ENCODE data around the gene LIN7A. TPM values are rescaled to one million over a fixed set of nuclear protein-coding genes. Genes with fewer than 3 reads are reported as not detected.

The LIN7A gene
- total RNA-seq, 1 experiment from 2014 or later, result not detected

- in situ Hi-C loops (cut with HindIII; ENCODE audit: low pct_unique_long_range_greater_than_20kb, low sequenced_read_pairs), result no loop called here
- H3K27ac ChIP-seq (ENCODE audit: low read length), result no peak overlapping the region
- no peaks in the 10 kb centered on the region for H3K4me1 ChIP-seq (ENCODE audit: control insufficient read depth, insufficient read depth, low read length)
- ATAC-seq (no peak), DNase-seq (ENCODE audit: low read depth, low spot score) (no peak)
- H3K27me3 ChIP-seq (ENCODE audit: control insufficient read depth, insufficient read depth, low read length), result no peaks in the 10 kb centered on the region
- ChIA-PET POLR2A (no interaction called here), CTCF (no interaction called here)
- BruUV-seq (replicated peaks), result no TSS peak
- no peaks in the 10 kb centered on the region; the same call in 1 of the 2 replicates for H3K9me3 ChIP-seq (ENCODE audit: control insufficient read depth, insufficient read depth, low read depth, low read length)
- no peaks in the 10 kb centered on the region for H3K36me3 ChIP-seq (ENCODE audit: control insufficient read depth, insufficient read depth, low read length)
- TF ChIP-seq POLR2AphosphoS5 (IDR thresholded peaks at IDR 0.05; ENCODE audit: low read depth, low read length), result no peak
- H3K4me3 ChIP-seq (ENCODE audit: low read depth in 2 of 2, low read length in 2 of 2), result no peak overlapping the region
- intact Hi-C loops (cut with micrococcal nuclease; ENCODE audit: unreplicated experiment), result no loop called here
Measured at GRCh38 chr12:80967565-80967964, 29.8 kb upstream of the LIN7A start.

GRCh38 chr12:80966001-80966400, 28.3 kb upstream of the LIN7A start:
- POLR2A ChIA-PET, result no interaction called here
- no peak overlapping the region for H3K27ac ChIP-seq (ENCODE audit: low read length)
- TF ChIP-seq CTCF (IDR thresholded peaks at IDR 0.05) (no peak), REST (IDR thresholded peaks at IDR 0.05; ENCODE audit: insufficient read depth in 1 of 2, low read depth in 2 of 2, low read length in 1 of 2) (no peak), SIN3A (IDR thresholded peaks at IDR 0.05; ENCODE audit: borderline replicate concordance, insufficient read depth, low read depth, low read length) (no peak), TCF7L2 (IDR thresholded peaks at IDR 0.05; ENCODE audit: low read depth, low read length) (no peak), POLR2AphosphoS5 (IDR thresholded peaks at IDR 0.05; ENCODE audit: low read depth, low read length) (no peak)
- H3K27me3 ChIP-seq (ENCODE audit: control insufficient read depth, insufficient read depth, low read length), result no peaks in the 10 kb centered on the region
- no TSS peak for BruUV-seq (replicated peaks)
- CTCF ChIA-PET, result no interaction called here
- in situ Hi-C loops (cut with HindIII; ENCODE audit: low pct_unique_long_range_greater_than_20kb, low sequenced_read_pairs) (no loop called here), intact Hi-C loops (cut with micrococcal nuclease; ENCODE audit: unreplicated experiment) (no loop called here)
- H3K4me1 ChIP-seq (ENCODE audit: control insufficient read depth, insufficient read depth, low read length), result no peaks in the 10 kb centered on the region
- no peaks in the 10 kb centered on the region for H3K36me3 ChIP-seq (ENCODE audit: control insufficient read depth, insufficient read depth, low read length)
- ATAC-seq, result no peak
- H3K4me3 ChIP-seq (ENCODE audit: low read depth in 2 of 2, low read length in 2 of 2), result no peak overlapping the region
- H3K9me3 ChIP-seq (ENCODE audit: control insufficient read depth, insufficient read depth, low read depth, low read length), result no peaks in the 10 kb centered on the region; the same call in 1 of the 2 replicates
- DNase-seq (ENCODE audit: low read depth, low spot score), result no peak

- intact Hi-C loops (cut with micrococcal nuclease; ENCODE audit: unreplicated experiment), result no loop called here
- BruUV-seq (replicated peaks), result no TSS peak
- DNase-seq (ENCODE audit: low read depth, low spot score) (no peak), ATAC-seq (no peak)
- H3K27me3 ChIP-seq (ENCODE audit: control insufficient read depth, insufficient read depth, low read length), result no peaks in the 10 kb centered on the region
- H3K27ac ChIP-seq (ENCODE audit: low read length), result no peak overlapping the region
- ChIA-PET CTCF (no interaction called here), POLR2A (no interaction called here)
- no peaks in the 10 kb centered on the region for H3K36me3 ChIP-seq (ENCODE audit: control insufficient read depth, insufficient read depth, low read length)
- H3K9me3 ChIP-seq (ENCODE audit: control insufficient read depth, insufficient read depth, low read depth, low read length), result no peaks in the 10 kb centered on the region
- in situ Hi-C loops (cut with HindIII; ENCODE audit: low pct_unique_long_range_greater_than_20kb, low sequenced_read_pairs), result no loop called here
- H3K4me1 ChIP-seq (ENCODE audit: control insufficient read depth, insufficient read depth, low read length), result no peaks in the 10 kb centered on the region
- H3K4me3 ChIP-seq (ENCODE audit: low read depth in 2 of 2, low read length in 2 of 2), result no peak overlapping the region
- TF ChIP-seq TCF7L2 (IDR thresholded peaks at IDR 0.05; ENCODE audit: low read depth, low read length) (no peak), REST (IDR thresholded peaks at IDR 0.05; ENCODE audit: insufficient read depth in 1 of 2, low read depth in 2 of 2, low read length in 1 of 2) (no peak), SIN3A (IDR thresholded peaks at IDR 0.05; ENCODE audit: borderline replicate concordance, insufficient read depth, low read depth, low read length) (no peak), CTCF (IDR thresholded peaks at IDR 0.05) (no peak), POLR2AphosphoS5 (IDR thresholded peaks at IDR 0.05; ENCODE audit: low read depth, low read length) (no peak)
Measured at GRCh38 chr12:80958162-80958561, 20.4 kb upstream of the LIN7A start.

Measured in Panc1 (cell line).